NCI-H2081 treated with DMSO at 0.1 percent for 48 hours (cell line): ENCODE measurements around the gene KIF18B.
"Not testable (repeated sequence)": the region's sequence is repeated elsewhere in the genome, so short reads cannot be mapped to it uniquely, and the experiment has no call there.

Experiments
- DNase-seq: peaks from one replicate; lab custom pipeline; 2025; lab: John Stamatoyannopoulos, UW

The KIF18B gene

GRCh38 chr17:44969144-44969780, 21.7 kb upstream of the KIF18B start:
- DNase-seq: no peak

GRCh38 chr17:44968225-44969143, 20.9 kb upstream of the KIF18B start, which contains the start of gene C1QL1:
Gene C1QL1, minus strand, starts transcription at chr17:44968303. Its CDS starts 255 bp downstream, at chr17:44968048.
- DNase-seq: peak; percentile 19

GRCh38 chr17:44967907-44968224, 20.3 kb upstream of the KIF18B start:
- DNase-seq: no peak

- no peak for DNase-seq
These were observed 19.7 kb upstream of the KIF18B start for GRCh38 chr17:44967026-44967906.

- no peak for DNase-seq
These were observed 18.9 kb upstream of the KIF18B start for GRCh38 chr17:44966348-44967025.

GRCh38 chr17:44965481-44966234, 18.1 kb upstream of the KIF18B start:
- DNase-seq: no peak

GRCh38 chr17:44961921-44962350, 14.4 kb upstream of the KIF18B start:
- DNase-seq: no peak

GRCh38 chr17:44960691-44961090, 13.1 kb upstream of the KIF18B start:
- no peak for DNase-seq

- DNase-seq: no peak
These were observed 12.4 kb upstream of the KIF18B start for GRCh38 chr17:44959821-44960531.

- no peak for DNase-seq
These were observed 9.7 kb upstream of the KIF18B start for GRCh38 chr17:44956998-44957981.

GRCh38 chr17:44955674-44956425, 8.3 kb upstream of the KIF18B start:
- no peak for DNase-seq

- DNase-seq: no peak
These were observed 5.4 kb upstream of the KIF18B start for GRCh38 chr17:44952946-44953475.

- no peak for DNase-seq
These were observed 782 bp upstream of the KIF18B start for GRCh38 chr17:44948315-44948795.

GRCh38 chr17:44945652-44946051, 1.9 kb downstream of the KIF18B start:
- not testable (repeated sequence) for DNase-seq

- no peak for DNase-seq
These were observed 5.1 kb downstream of the KIF18B start for GRCh38 chr17:44942456-44942855.

GRCh38 chr17:44941712-44942331, 5.8 kb downstream of the KIF18B start:
- no peak for DNase-seq

GRCh38 chr17:44940768-44941167, 6.8 kb downstream of the KIF18B start:
- DNase-seq: no peak
